Smooth muscle cell (in vitro differentiated cells): ENCODE results near the gene PDE7B. TPM values are rescaled to one million over a fixed set of nuclear protein-coding genes. Genes with fewer than 3 reads are reported as not detected.

Experiments
- DNase-seq: peaks from one replicate; lab custom pipeline; 2025; ENCODE audit not compliant: unreplicated experiment; lab: John Stamatoyannopoulos, UW
- H2AFZ ChIP-seq: fragments of 200-600 bp; sonication (generic); 2 replicates; pipeline ENCODE4 v1.6.0; 2016; ENCODE audit warnings: antibody characterized with exemption, low read depth, mild to moderate bottlenecking
- H3F3A ChIP-seq: fragments of 200-600 bp; sonication (generic); 2 replicates; pipeline ENCODE4 v1.6.0; 2017; ENCODE audit warnings: antibody characterized with exemption, low read depth
- H3K27ac ChIP-seq: fragments of 200-600 bp; sonication (generic); 2 replicates; pipeline ENCODE4 v1.5.1; 2016; ENCODE audit warnings: low read depth, mild to moderate bottlenecking
- H3K27me3 ChIP-seq: fragments of 200-600 bp; sonication (generic); 2 replicates; pipeline ENCODE4 v1.6.1; 2016; ENCODE audit warnings: low read depth, mild to moderate bottlenecking
- H3K36me3 ChIP-seq: fragments of 200-600 bp; sonication (generic); 2 replicates; pipeline ENCODE4 v1.5.1; 2016; ENCODE audit warnings: low read depth
- H3K4me1 ChIP-seq: fragments of 200-600 bp; sonication (generic); 2 replicates; pipeline ENCODE4 v1.5.1; 2016; ENCODE audit warnings: low read depth
- H3K4me2 ChIP-seq: fragments of 200-600 bp; sonication (generic); 2 replicates; pipeline ENCODE4 v1.6.0; 2016; ENCODE audit warnings: mild to moderate bottlenecking
- H3K4me3 ChIP-seq: fragments of 200-600 bp; sonication (generic); 2 replicates; pipeline ENCODE4 v1.5.1; 2016; ENCODE audit warnings: mild to moderate bottlenecking
- H3K79me2 ChIP-seq: fragments of 200-600 bp; sonication (generic); 2 replicates; pipeline ENCODE4 v1.6.0; 2016; ENCODE audit warnings: low read depth, mild to moderate bottlenecking
- H3K9ac ChIP-seq: fragments of 200-600 bp; sonication (generic); 2 replicates; pipeline ENCODE4 v1.6.0; 2016; ENCODE audit warnings: low read depth
- H3K9me3 ChIP-seq: fragments of 200-600 bp; sonication (generic); replicated peaks from 2 replicates; pipeline ENCODE4 v1.5.1; 2016; ENCODE audit warnings: low read depth
- H4K20me1 ChIP-seq: fragments of 200-600 bp; sonication (generic); 2 replicates; pipeline ENCODE4 v1.6.0; 2016; ENCODE audit warnings: low read depth
- CTCF ChIP-seq: fragments of 200-600 bp; sonication (generic); IDR thresholded peaks from 2 replicates; pipeline ENCODE4 v1.5.1; 2017; ENCODE audit warnings: borderline replicate concordance, mild to moderate bottlenecking, antibody characterized with exemption; ENCODE audit not compliant: insufficient read depth, poor library complexity, severe bottlenecking
- WGBS: methylation state at CpG from one replicate; pipeline ENCODE4 v1.1.7; 2016; ENCODE audit warnings: low lambda C conversion rate; 5-methylcytosine and 5-hydroxymethylcytosine counted together
- polyA plus RNA-seq: library from polyadenylated mRNA; unstranded; fragments of >200 nt; fragmentation: Nextera tagmentation; extraction: Ambion mirVana; gene quantifications from 2 replicates; pipeline ENCODE4 v1.2.1, GENCODE V29; 2016
- total RNA-seq: library from RNA; depleted of rRNA; stranded (reverse); fragments of >200 nt; gene quantifications from 2 replicates; pipeline ENCODE4 v1.2.3, GENCODE V29; 2014

Gene PDE7B
- total and polyA plus RNA-seq, 2 experiments from 2014 or later: 23.5 to 36.9 TPM

GRCh38 chr6:135820340-135820739 is 31.2 kb upstream of the PDE7B start:
- no peak for TF ChIP-seq CTCF

DNA sequence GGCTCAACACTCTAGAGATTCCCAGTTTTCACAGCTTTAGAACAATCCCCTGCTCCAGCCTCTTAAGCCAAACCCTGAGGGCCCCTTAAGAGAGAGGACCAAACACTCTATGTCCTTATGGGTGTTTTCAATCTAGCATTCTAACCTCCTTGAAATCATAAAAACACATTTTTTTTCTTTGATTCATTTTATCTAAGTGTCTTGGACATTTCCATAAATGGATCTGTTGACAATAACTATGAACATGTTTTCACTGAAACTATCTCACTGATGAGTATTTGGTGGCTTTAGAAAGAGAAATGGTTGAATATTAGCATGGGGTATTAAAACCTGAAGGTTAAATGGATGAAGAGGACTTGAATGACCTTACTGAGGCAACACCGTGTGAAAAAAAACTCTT is 27.6 kb upstream of the PDE7B start:
- Histone ChIP-seq H3K4me2 (no peak overlapping the region), H3K27ac (no peak overlapping the region), H3F3A (no peaks in the 10 kb centered on the region), H3K9me3 (no peaks in the 10 kb centered on the region), H4K20me1 (no peaks in the 10 kb centered on the region), H3K4me1 (no peaks in the 10 kb centered on the region), H2AFZ (no peak overlapping the region), H3K27me3 (no peaks in the 10 kb centered on the region), H3K4me3 (no peak overlapping the region), H3K79me2 (no peaks in the 10 kb centered on the region), H3K36me3 (no peaks in the 10 kb centered on the region), H3K9ac (no peak overlapping the region)
- 100% methylated on average over 1 of the region's 1 CpG for WGBS
- TF ChIP-seq CTCF: no peak
- DNase-seq: no peak

More at GRCh38 chr6:135820340-135820739, 31.2 kb upstream of the PDE7B start:
- H3K36me3 ChIP-seq: no peaks in the 10 kb centered on the region
- H3K79me2 ChIP-seq: no peaks in the 10 kb centered on the region
- no peaks in the 10 kb centered on the region for H3F3A ChIP-seq
- H4K20me1 ChIP-seq: no peaks in the 10 kb centered on the region
- no peaks in the 10 kb centered on the region for H3K4me1 ChIP-seq
- no peaks in the 10 kb centered on the region for H3K9me3 ChIP-seq
- 92% methylated on average over 6 of the region's 6 CpGs for WGBS
- no peaks in the 10 kb centered on the region for H3K27me3 ChIP-seq
- no peak overlapping the region for H2AFZ ChIP-seq
- no peak overlapping the region for H3K4me3 ChIP-seq
- H3K27ac ChIP-seq: no peak overlapping the region
- DNase-seq: no peak
- H3K9ac ChIP-seq: no peak overlapping the region
- no peak overlapping the region for H3K4me2 ChIP-seq

- 71% methylated on average over 6 of the region's 6 CpGs for WGBS
- H3K27ac ChIP-seq: no peak overlapping the region
Measured at GRCh38 chr6:135826236-135826804, 25.2 kb upstream of the PDE7B start.

More at GRCh38 chr6:135826236-135826804, 25.2 kb upstream of the PDE7B start:
- Histone ChIP-seq H3K36me3 (no peaks in the 10 kb centered on the region), H3K9me3 (no peaks in the 10 kb centered on the region), H3K79me2 (no peaks in the 10 kb centered on the region), H3K27me3 (no peaks in the 10 kb centered on the region), H3F3A (no peaks in the 10 kb centered on the region), H3K9ac (no peak overlapping the region), H3K4me1 (no peaks in the 10 kb centered on the region), H3K4me2 (no peak overlapping the region), H2AFZ (no peak overlapping the region), H3K4me3 (no peak overlapping the region), H4K20me1 (no peaks in the 10 kb centered on the region)
- DNase-seq: no peak
- TF ChIP-seq CTCF: no peak
